CD4-positive, alpha-beta T cell (primary cell): ENCODE results near the gene HPS1. TPM values are rescaled to one million over a fixed set of nuclear protein-coding genes. Genes with fewer than 3 reads are reported as not detected.

Experiments
- ATAC-seq: fragments of 200-7000 bp; cut with Tn5 transposase; one replicate; pipeline ENCODE4 v1.10.0; 2022; ENCODE audit warnings: mild to moderate bottlenecking; ENCODE audit not compliant: poor library complexity
- CTCF ChIA-PET: fragments of 350-600 bp; sonication (Branson Sonifier 250); formaldehyde crosslinking; loops from one replicate; lab custom pipeline; 2021; ENCODE audit warnings: antibody characterized with exemption, inconsistent platforms; lab: Charles Lee
- POLR2A ChIA-PET: fragments of 350-600 bp; sonication (Branson Sonifier 250); formaldehyde crosslinking; loops from one replicate; lab custom pipeline; 2021; ENCODE audit warnings: antibody characterized with exemption, inconsistent platforms; lab: Charles Lee
- DNase-seq, 14 experiments: peaks; one replicate each; pipeline ENCODE4 v3.0.0-alpha.2; 2013 to 2020; ENCODE audit warnings: mixed read lengths in 2 of 14
- H3K27ac ChIP-seq, 2 donors: one replicate each; pipeline versions ENCODE4 v1.5.1 to v1.7.0; 2013; ENCODE audit warnings: low read length in 2 of 2, low read depth in 1 of 2, mild to moderate bottlenecking in 1 of 2
- H3K27me3 ChIP-seq, 2 experiments: 1 replicate in 1 of 2; 2 replicates in 1 of 2; pipeline versions ENCODE4 v1.6.1 to v1.7.0; 2013; ENCODE audit warnings: low read length in 2 of 2, control low read depth in 1 of 2, mild to moderate bottlenecking in 1 of 2, moderate library complexity in 1 of 2; ENCODE audit not compliant: insufficient read depth in 2 of 2, control insufficient read depth in 1 of 2
- H3K36me3 ChIP-seq: one replicate; pipeline ENCODE4 v1.6.1; 2013; ENCODE audit warnings: low read length, control low read depth; ENCODE audit not compliant: insufficient read depth
- H3K4me1 ChIP-seq: one replicate; pipeline ENCODE4 v1.6.1; 2013; ENCODE audit warnings: low read length, control low read depth; ENCODE audit not compliant: insufficient read depth
- H3K4me3 ChIP-seq: one replicate; pipeline ENCODE4 v1.5.1; 2013; ENCODE audit warnings: mild to moderate bottlenecking, low read length, moderate library complexity
- H3K9me3 ChIP-seq, 2 experiments: 1 replicate in 1 of 2; 2 replicates in 1 of 2; pipeline versions ENCODE4 v1.6.1 to v1.7.0; 2013; ENCODE audit warnings: low read length in 2 of 2, mild to moderate bottlenecking in 2 of 2, control low read depth in 1 of 2, moderate library complexity in 1 of 2; ENCODE audit not compliant: control insufficient read depth in 1 of 2, insufficient read depth in 1 of 2
- H3K27ac Mint-ChIP-seq: one replicate; pipeline ENCODE4 v1.8.0; 2020; ENCODE audit warnings: mixed read lengths
- H3K27me3 Mint-ChIP-seq: one replicate; pipeline ENCODE4 v1.8.0; 2021; ENCODE audit warnings: mixed read lengths
- H3K36me3 Mint-ChIP-seq: one replicate; pipeline ENCODE4 v1.8.0; 2021; ENCODE audit warnings: low read depth, mixed read lengths
- H3K4me1 Mint-ChIP-seq: one replicate; pipeline ENCODE4 v1.8.0; 2021; ENCODE audit warnings: low read depth, mixed read lengths
- H3K4me3 Mint-ChIP-seq: one replicate; pipeline ENCODE4 v1.8.0; 2020; ENCODE audit warnings: mild to moderate bottlenecking, mixed read lengths
- H3K9me3 Mint-ChIP-seq: one replicate; pipeline ENCODE4 v1.8.0; 2020; ENCODE audit warnings: mixed read lengths
- intact Hi-C, 2 experiments: fragments of 100-400 bp; cut with DNase I in 1 of 2; cut with micrococcal nuclease in 1 of 2; formaldehyde crosslinking; loops; one replicate each; pipeline versions ENCODE4 v1.15.1 to v1.9.0; 2023 to 2025; cut with DNase I, micrococcal nuclease
- total RNA-seq, 174 experiments: library from RNA in 2 of 174; stranded (reverse) in 2 of 174; gene quantifications; one replicate each; pipeline ENCODE4 v1.2.3 and lab custom pipeline; 2021 to 2026
- TF ChIP-seq, protein P1 (sequence below): fragments of 200-600 bp; IDR thresholded peaks from one replicate; pipeline ENCODE4 v1.8.0; 2022; ENCODE audit warnings: antibody characterized with exemption, mild to moderate bottlenecking

The HPS1 gene
- total RNA-seq, 2 experiments from 2014 or later = 49.8 to 50.5 TPM

- intact Hi-C loops = loop anchor here in 1 of 2 experiments (5.0 to 10.0 kb wide), 4 partner anchors 594 to 1736 kb away; partner anchors contain the start of genes COX15, CUTC, ERLIN1 and GOT1
- peaks cover 11% of the 10 kb centered on the region for H3K36me3 ChIP-seq
- peaks cover 21% of the 10 kb centered on the region for H3K27me3 Mint-ChIP-seq
- H3K27ac Mint-ChIP-seq = no peak overlapping the region
- ChIA-PET CTCF (no interaction called here), POLR2A (no interaction called here)
- no peak for DNase-seq
- H3K4me3 ChIP-seq = no peak overlapping the region
- no peaks in the 10 kb centered on the region for H3K9me3 Mint-ChIP-seq
- peaks cover 24% of the 10 kb centered on the region for H3K36me3 Mint-ChIP-seq
- peaks cover 25% of the 10 kb centered on the region for H3K4me1 ChIP-seq
- H3K4me1 Mint-ChIP-seq = peaks cover 20% of the 10 kb centered on the region
- TF ChIP-seq, protein P1, sequence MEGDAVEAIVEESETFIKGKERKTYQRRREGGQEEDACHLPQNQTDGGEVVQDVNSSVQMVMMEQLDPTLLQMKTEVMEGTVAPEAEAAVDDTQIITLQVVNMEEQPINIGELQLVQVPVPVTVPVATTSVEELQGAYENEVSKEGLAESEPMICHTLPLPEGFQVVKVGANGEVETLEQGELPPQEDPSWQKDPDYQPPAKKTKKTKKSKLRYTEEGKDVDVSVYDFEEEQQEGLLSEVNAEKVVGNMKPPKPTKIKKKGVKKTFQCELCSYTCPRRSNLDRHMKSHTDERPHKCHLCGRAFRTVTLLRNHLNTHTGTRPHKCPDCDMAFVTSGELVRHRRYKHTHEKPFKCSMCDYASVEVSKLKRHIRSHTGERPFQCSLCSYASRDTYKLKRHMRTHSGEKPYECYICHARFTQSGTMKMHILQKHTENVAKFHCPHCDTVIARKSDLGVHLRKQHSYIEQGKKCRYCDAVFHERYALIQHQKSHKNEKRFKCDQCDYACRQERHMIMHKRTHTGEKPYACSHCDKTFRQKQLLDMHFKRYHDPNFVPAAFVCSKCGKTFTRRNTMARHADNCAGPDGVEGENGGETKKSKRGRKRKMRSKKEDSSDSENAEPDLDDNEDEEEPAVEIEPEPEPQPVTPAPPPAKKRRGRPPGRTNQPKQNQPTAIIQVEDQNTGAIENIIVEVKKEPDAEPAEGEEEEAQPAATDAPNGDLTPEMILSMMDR = no peak
- ATAC-seq = no peak
- no peak overlapping the region for H3K27ac ChIP-seq
- H3K4me3 Mint-ChIP-seq = no peak overlapping the region
- H3K27me3 ChIP-seq = no peaks in the 10 kb centered on the region
- no peaks in the 10 kb centered on the region for H3K9me3 ChIP-seq
Observed at GRCh38 chr10:98449287-98449686, 2.6 kb upstream of the HPS1 start.

GRCh38 chr10:98446151-98446660 lies 529 bp downstream of the HPS1 start:
- peak; percentile 61 for ATAC-seq

GRCh38 chr10:98445200-98445812 lies 1.4 kb downstream of the HPS1 start:
- Histone ChIP-seq H3K9me3 (no peaks in the 10 kb centered on the region), H3K36me3 (peaks cover 40% of the 10 kb centered on the region), H3K27me3 (no peaks in the 10 kb centered on the region), H3K4me3 (peak overlapping the region; percentile 71), H3K27ac (peak overlapping the region; percentile 66 to 77), H3K4me1 (peaks cover 41% of the 10 kb centered on the region)
- intact Hi-C loops = loop anchor here in 1 of 2 experiments (5.0 to 10.0 kb wide), 4 partner anchors 591 to 1739 kb away; partner anchors contain the start of genes COX15, CUTC, ERLIN1 and GOT1
- ATAC-seq (no peak), DNase-seq (no peak)
- Mint-ChIP-seq H3K4me1 (peaks cover 52% of the 10 kb centered on the region), H3K9me3 (no peaks in the 10 kb centered on the region), H3K4me3 (peak overlapping the region; percentile 94), H3K36me3 (peaks cover 64% of the 10 kb centered on the region), H3K27ac (peak overlapping the region; percentile 93), H3K27me3 (no peaks in the 10 kb centered on the region)
- ChIA-PET POLR2A (interaction anchor here (1.3 to 2.1 kb wide), 3 partner anchors 22 to 311 kb away, joined by 5 to 8 read pairs (median 5); partner anchors contain the start of gene R3HCC1L), CTCF (no interaction called here)
- TF ChIP-seq, protein P1 = no peak

More at GRCh38 chr10:98446151-98446660, 529 bp downstream of the HPS1 start:
- POLR2A ChIA-PET = interaction anchor here (0.7 to 2.1 kb wide), 5 partner anchors 21 to 1174 kb away, joined by 3 to 8 read pairs (median 5); partner anchors contain the start of genes R3HCC1L and SLC25A28
- Histone ChIP-seq H3K36me3 (peaks cover 35% of the 10 kb centered on the region), H3K27ac (peak overlapping the region; percentile 66 to 77), H3K4me1 (peaks cover 41% of the 10 kb centered on the region), H3K9me3 (no peaks in the 10 kb centered on the region), H3K27me3 (no peaks in the 10 kb centered on the region), H3K4me3 (peak overlapping the region; percentile 71)
- Mint-ChIP-seq H3K9me3 (no peaks in the 10 kb centered on the region), H3K27ac (peak overlapping the region; percentile 93), H3K36me3 (peaks cover 55% of the 10 kb centered on the region), H3K27me3 (no peaks in the 10 kb centered on the region), H3K4me3 (peak overlapping the region; percentile 94), H3K4me1 (peaks cover 45% of the 10 kb centered on the region)
- intact Hi-C loops = loop anchor here in 1 of 2 experiments (2.0 to 10.0 kb wide), 5 partner anchors 311 to 1739 kb away; partner anchors contain the start of genes COX15, CUTC, ERLIN1 and GOT1
- CTCF ChIA-PET = interaction anchor here (0.7 kb wide), 1 partner anchor 21 kb away, joined by 3 read pairs; no protein-coding TSS in a partner anchor
- TF ChIP-seq, protein P1 = no peak
- DNase-seq = peak in 12 of 14 experiments; percentile 11 to 53 (median 29)
